Gastroesophageal sphincter (tissue), 3 donors: ENCODE measurements around the gene DGUOK.

ENCODE experiments used
- CTCF ChIP-seq, 4 experiments: fragments of 200-600 bp in 2 of 4; fragments of 450-650 bp in 2 of 4; sonication (generic) in 1 of 4; IDR thresholded peaks; one replicate each; pipeline ENCODE4 v1.5.1; 2017 to 2019; ENCODE audit warnings: antibody characterized with exemption in 4 of 4, mild to moderate bottlenecking in 2 of 4, moderate library complexity in 2 of 4
- EP300 ChIP-seq: sonication (generic); formaldehyde crosslinking; IDR thresholded peaks from one replicate; pipeline ENCODE4 v1.6.1; 2017; ENCODE audit warnings: antibody characterized with exemption, mild to moderate bottlenecking
- POLR2AphosphoS5 ChIP-seq: sonication (generic); formaldehyde crosslinking; IDR thresholded peaks from one replicate; pipeline ENCODE4 v1.6.1; 2017; ENCODE audit warnings: antibody characterized with exemption

DNA sequence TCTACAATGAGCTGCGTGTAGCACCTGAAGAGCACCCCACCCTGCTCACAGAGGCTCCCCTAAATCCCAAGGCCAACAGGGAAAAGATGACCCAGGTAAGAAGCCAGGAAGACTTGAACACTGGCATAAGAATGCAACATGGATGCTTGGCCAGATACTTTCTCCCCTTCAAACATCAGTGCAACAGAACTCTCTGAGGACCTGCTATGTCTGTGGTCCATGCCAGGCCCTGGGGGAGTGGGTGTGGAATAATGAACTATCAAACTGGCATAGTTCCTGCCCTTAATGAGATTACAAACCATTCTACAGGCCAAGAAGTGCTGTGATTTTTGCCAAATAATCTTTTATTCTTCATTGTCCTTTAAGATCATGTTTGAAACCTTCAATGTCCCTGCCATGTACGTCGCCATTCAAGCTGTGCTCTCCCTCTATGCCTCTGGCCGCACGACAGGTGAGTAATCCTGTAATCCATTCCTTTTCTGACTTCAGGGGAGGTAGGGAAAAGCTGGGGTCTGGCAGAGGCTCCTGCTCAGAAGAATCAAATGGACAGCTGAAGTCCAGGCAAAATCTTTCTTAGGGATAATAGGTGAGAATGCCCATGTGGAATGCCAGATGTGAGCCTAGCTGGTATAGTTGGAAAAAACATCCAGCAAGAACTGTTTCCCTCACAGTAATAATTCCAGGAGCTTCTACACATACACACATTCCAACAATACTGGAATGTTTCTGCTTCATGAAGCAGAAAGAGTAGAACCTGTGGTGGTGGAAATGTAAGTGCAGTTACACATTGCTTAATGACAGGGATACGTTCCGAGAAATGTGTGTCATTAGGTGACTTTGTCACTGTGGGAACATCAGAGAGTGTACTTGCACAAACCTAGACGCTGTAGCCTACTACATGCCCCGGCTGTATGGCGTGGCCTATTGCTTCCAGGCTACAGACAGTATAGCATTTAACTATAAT lies 17.7 kb upstream of the DGUOK start:
- TF ChIP-seq CTCF (IDR thresholded peaks at IDR 0.05), result no peak
- peak; percentile 35 for TF ChIP-seq POLR2AphosphoS5
- no peak for TF ChIP-seq EP300
